HG03439 (cell line): ENCODE results near the gene NBDY.

Source experiments
- ATAC-seq: cut with Tn5 transposase; IDR thresholded peaks from one replicate; pipeline ENCODE4 v1.9.1; 2021; ENCODE audit warnings: mild to moderate bottlenecking, moderate library complexity; ENCODE audit not compliant: unreplicated experiment

NBDY gene

DNA sequence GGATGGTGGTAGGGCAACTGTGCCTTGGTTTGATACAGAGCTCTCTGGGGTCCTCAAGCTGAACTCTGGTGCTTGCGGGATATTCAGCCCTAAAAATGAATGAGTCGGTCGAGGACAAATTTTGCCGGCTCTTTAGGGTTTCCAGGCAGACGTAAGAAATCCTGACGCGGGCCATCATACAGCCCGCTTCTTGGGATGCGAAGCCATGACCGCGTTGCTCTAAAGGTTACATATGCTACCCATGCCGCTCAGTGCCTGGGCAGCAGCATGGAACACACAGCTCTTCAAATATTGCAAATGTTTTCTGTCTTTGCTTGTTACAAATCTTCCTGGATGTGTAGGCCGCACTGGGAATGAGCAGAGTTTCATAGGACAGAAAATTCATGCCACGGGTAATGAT, 55.6 kb downstream of the NBDY start:
- ATAC-seq, result no peak

DNA sequence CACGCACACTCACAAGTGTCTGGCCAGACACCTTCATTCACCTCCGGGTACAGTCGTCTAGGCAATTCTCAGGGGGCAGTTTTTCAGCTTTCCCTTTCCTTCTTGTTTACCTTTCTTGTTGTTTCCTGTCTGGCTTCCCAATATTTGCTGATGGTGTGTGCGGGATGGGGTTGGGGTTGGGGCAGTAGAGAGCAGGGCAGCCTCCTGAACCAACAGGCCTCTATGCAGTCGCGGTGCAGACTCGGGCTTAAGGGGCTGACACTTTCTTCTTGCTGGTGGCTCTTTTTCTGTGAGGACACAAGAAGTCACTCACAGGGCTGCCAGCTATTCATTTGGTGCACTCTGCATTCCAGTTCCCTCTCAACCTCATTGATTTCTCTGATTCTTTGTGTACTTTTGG, 56.4 kb downstream of the NBDY start:
- ATAC-seq, result no peak

DNA sequence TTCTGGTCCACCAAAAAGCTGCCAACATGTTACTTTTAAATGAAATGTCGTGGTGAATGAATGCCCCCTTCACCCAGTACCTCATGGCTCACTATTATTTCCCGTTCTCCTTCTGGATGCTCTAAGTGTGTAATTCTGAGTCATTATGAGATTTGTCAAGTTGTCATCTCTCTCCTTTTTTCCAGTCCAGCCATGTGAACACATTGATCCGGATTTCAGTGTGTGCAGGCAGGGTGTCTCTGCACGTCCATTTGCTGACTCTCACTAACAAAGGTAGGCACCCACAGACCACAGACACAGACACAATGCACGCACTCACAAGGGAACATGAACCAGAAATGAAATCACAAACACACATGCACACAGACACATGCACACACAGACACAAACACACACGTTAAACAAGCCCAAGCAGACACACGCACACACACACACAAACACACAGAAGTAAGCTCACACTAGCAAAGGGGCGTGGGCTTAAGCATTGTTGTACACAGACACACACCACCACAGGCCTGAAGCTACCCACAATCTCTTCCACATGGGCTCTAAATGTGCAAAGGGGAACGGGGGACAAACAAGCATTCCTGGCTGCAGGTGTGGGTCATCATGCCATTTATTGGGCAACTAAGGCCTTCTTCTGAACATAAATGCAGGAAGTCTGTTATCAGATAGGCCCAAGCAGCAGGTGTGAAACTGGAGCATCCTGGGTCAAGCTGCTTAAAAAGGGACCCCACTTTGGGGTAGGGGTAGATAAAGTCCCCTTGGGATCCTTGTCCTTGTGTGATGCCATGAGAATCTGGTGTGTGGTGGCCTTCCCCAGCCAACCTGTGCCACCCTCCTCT, 58.1 kb downstream of the NBDY start:
- ATAC-seq, result no peak

- ATAC-seq, result no peak
Observed at GRCh38 chrX:56787734-56788152, 58.7 kb downstream of the NBDY start.

GRCh38 chrX:56788229-56788628, 59.2 kb downstream of the NBDY start:
- no peak for ATAC-seq

DNA sequence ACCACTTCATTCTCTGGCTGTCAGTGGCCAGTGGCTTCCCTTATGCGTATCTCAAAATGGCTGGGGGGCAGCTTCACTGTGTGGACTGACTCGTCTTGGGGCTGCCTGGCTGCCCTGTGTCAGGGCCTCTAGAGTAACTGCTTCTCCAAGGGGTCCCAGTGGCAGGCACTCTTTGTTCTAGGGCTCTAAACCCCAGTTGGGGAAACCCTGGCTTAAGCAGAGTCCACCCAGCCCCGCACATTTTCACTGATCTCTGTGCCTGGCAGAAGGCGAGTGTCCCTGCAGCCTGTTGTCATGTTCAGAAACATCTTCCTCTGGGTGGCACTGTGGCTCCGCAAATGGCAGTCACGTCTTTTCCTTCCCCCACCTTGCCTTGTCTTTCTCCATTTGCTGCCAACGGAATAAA, 59.7 kb downstream of the NBDY start:
- ATAC-seq, result no peak

DNA sequence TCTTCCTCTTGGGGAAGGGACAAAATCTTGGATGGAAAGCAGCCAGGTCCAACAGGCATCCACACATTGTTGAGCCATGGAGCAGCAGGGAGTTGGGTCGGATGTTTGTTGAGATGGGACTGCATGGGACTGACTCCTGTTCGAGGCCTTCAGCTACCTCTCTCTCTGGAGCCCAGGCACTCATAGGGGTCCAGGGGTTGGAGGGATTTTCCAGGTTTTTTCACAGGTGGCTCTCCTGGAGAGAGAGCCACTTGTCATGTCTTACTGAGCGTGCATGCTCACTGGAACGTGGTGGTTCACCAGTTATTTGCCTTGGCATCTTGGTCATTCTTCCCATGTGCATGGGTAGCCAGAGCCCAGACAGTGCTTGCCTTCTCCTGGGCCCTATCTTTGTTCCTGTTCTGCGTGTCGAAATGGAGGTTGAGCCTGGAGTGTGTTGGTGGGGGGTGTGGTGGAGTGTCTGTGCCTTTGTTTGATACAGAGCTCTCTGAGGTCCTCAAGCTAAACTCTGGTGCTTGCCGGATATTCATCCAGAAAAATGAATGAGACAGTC, 60.6 kb downstream of the NBDY start:
- no peak for ATAC-seq

- no peak for ATAC-seq
Observed at GRCh38 chrX:56790778-56791177, 61.7 kb downstream of the NBDY start.

DNA sequence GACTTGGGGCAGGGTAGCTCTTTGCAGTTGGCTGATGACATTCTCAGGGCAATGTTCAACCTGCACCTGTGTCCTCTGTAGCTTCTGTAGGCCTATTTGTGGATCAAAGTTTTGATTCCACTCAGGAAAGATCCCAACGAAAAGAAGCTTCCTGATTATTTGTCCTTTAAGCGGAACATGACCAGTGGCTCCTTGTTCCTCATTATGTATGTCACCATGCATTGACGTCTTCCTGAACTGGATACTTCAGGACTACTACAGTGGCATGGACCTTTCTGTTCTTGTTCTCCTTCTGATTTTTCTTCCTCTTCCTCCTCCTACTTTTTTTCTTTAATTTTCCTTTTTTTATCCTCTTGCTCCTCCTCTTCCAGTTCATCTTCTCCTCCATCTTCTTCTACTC, 62.4 kb downstream of the NBDY start:
- no peak for ATAC-seq

GRCh38 chrX:56792270-56793111, 63.4 kb downstream of the NBDY start:
- no peak for ATAC-seq

- no peak for ATAC-seq
Observed at GRCh38 chrX:56793112-56793430, 64.0 kb downstream of the NBDY start.

DNA sequence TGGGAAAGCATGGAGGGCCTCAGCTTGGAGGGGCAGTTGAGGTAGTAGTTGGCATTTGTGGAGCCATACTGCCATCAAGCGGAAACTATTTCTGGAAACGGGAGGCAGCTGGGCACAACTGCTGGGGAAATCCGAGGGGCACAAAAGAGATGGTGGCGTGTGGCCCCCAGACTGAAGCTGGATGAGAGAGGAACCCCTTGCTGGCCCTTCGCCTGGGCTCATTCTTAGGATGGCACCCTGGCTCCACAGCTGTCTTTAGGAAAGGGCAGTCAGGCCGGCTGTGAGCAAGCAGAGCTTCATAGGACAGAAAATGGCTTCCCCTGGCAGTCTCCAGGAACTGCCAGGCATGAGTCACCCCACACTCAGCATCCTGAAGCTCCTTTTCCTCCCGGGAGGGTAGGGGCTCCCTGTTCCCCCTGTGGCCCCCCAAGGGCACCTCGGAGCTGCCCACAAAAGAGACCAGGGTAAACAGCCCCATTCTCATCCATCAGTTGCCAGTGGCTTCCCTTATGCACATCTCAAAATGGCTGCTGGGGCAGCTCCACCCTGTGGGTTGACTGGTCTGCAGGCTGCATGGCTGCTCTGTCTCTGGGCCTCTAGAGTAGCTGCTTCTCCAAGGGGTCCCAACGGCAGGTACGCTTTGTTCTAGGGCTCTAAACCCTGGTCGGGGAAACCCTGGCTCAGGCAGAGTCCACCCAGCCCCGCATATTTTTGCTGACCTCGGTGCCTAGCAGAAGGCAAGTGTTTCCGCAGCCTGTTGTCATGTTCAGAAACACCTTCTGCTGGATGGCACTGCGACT, 64.7 kb downstream of the NBDY start:
- no peak for ATAC-seq

GRCh38 chrX:56794404-56795230, 65.6 kb downstream of the NBDY start:
- no peak for ATAC-seq

DNA sequence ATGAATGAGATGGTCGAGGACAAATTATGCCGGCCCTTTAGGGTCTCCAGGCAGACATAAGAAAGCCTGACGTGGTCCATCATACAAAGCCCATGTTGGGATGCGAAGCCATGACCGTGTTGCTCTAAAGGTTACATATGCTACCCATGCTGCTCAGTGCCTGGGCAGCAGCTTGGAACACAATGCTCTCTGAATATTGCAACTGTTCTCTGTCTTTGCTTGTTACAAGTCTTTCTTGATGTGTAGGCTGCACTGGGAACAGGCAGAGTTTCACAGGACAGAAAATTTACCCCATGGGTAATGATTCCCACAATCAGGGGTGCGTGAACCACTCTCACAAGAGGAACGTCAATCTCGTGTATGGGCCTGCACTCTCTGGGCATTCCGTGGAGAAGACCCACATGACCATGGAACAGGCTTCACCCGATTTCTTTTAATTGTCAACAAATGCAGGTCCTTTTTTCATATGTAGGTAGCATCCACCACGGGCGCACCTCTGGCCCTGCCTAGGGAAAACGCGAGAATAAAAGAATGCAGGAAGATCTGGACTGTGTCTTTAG, 66.3 kb downstream of the NBDY start:
- no peak for ATAC-seq

DNA sequence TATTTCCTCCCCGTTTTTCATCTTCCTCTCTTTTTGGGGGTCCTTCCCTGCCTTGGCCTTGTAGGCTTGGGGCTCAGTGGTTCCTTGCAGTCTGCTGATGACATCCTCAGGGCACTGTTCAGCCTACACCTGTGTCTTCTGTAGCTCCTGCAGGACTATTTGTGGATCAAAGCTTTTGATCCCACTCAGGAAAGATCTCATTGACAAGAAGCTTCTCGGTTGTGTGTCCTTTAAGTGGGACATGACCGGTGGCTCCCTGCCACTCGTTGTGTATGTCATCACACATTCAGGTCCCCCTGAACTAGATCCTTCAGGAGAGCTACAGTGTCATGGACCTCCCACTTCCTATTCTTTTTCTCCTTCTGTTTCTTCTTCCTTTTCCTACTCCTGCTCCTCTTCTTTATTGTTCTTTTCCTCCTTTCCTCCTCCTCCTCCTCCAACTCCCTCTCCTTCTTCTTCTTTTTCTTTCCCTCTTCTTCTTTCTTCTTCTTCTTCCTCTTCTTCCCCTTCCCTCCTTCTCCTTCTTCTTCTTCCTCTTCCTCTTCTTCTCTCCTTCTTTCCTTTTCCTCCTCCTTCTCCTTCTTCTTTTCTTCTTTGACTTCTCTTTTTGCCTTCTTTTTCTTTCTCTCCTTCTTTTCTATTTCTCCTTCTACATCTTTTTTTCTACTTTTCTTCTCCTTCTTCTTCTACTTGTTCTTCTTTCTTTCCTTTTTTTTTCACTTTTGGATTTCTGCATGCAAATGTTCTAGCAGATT, 67.8 kb downstream of the NBDY start:
- no peak for ATAC-seq

DNA sequence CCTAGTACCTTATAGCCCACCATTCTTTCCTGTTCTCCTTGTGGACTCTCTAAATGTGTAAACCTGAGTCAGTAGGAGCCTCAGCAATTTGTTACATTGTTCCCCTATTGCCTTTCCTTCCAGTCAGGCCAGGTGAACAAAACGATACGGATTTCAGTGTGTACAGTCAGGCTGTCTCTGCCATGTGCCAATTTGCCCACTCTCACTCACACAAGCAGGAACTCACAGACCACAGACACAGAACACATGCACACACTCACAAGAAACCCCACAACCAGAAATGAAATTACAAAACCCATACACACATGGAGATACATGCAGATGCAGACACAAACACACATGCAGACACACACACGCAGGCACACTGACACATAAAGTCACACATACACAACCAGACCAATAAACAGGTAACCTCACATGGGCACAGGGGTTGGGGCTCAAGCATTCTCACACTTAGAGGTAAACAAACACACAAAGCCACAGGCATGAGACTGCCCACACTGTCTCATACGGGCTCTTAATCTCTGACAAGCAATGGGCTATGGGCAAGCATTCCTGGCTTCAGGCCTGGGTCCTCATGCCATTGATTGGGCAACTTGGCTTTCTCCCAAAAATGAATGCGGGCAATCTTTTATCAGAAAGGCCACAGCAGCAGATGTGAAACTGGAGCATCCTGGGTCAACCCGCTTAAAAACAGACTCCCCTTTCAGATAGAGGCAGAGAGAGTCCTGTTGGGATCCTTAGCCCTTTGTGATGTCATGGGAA, 68.7 kb downstream of the NBDY start:
- ATAC-seq, result no peak

DNA sequence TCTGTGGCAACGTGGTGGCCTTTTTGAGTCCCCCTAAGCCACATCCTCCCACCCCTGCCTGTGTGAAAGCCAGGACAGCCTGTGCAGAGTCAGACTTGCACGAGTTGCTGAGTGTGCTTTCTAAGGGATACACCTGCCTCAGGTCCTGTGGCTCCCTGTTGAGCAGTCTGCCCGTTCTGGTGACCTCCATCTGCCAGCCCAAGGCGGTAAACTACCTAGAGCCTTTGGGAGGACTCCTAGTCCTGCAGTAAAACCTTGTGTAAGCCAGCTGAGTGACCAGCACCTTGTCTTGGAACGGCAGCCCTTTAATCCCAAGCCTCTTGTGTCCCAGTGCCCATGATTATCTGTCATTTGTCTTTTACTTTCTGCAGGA, 69.3 kb downstream of the NBDY start:
- ATAC-seq, result no peak
